HL-60 (cell line): Measurements from ENCODE around the gene ERRFI1.

Experiments used
- GABPA ChIP-seq: IDR thresholded peaks from 2 replicates; pipeline ENCODE4 v1.6.1; 2012; ENCODE audit warnings: low read depth
- TF ChIP-seq, protein P1 (sequence below): IDR thresholded peaks from one replicate; pipeline ENCODE4 v1.5.1; 2011; ENCODE audit warnings: low read length, control low read depth, inconsistent platforms; ENCODE audit not compliant: insufficient read depth
- TF ChIP-seq, protein P2 (sequence below): IDR thresholded peaks from 2 replicates; pipeline ENCODE4 v1.6.1; 2012; ENCODE audit warnings: low read depth; ENCODE audit not compliant: insufficient replicate concordance

DNA sequence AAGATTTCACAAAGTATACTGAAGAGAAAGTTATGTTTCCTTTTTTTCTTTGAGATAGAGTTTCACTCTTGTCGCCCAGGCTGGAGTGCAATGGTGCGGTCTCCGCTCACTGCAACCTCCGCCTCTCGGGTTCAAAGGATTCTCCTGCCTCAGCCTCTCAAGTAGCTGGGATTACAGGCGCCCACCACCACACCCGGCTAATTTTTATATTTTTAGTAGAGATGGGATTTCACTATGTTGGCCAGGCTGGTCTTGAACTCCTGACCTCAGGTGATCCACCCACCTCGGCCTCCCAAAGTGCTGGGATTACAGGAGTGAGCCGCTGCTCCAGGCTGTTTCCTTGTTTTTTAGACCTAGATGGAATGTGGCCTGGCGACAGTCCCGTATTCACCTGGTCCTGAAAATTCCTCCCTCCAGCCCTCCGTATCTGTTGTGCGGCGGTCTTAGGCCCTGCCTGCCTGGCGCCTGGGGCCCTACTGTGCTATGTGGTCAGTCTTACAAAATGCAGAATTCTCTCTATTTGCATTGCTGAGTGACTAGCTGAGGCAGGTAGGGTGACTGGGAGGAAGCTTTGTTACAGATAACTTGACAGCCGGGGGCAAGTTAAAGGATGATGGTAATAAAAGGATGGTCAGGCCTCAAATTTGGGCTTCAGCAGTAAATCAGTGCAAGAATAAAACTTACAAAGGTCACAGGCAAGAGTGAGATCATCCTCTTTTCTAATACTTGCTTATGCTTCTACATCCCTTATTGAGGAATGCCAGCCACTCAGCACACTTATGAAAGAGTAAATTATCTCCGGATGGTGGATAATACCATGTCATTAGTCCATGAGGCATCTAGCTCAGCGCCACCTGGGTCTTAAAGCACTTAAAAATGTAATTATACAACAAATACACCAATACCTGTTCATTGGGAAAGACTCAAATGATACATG, 34.3 kb downstream of the ERRFI1 start:
- TF ChIP-seq, protein P1, sequence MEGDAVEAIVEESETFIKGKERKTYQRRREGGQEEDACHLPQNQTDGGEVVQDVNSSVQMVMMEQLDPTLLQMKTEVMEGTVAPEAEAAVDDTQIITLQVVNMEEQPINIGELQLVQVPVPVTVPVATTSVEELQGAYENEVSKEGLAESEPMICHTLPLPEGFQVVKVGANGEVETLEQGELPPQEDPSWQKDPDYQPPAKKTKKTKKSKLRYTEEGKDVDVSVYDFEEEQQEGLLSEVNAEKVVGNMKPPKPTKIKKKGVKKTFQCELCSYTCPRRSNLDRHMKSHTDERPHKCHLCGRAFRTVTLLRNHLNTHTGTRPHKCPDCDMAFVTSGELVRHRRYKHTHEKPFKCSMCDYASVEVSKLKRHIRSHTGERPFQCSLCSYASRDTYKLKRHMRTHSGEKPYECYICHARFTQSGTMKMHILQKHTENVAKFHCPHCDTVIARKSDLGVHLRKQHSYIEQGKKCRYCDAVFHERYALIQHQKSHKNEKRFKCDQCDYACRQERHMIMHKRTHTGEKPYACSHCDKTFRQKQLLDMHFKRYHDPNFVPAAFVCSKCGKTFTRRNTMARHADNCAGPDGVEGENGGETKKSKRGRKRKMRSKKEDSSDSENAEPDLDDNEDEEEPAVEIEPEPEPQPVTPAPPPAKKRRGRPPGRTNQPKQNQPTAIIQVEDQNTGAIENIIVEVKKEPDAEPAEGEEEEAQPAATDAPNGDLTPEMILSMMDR = no peak
- no peak for TF ChIP-seq GABPA
- TF ChIP-seq, protein P2, sequence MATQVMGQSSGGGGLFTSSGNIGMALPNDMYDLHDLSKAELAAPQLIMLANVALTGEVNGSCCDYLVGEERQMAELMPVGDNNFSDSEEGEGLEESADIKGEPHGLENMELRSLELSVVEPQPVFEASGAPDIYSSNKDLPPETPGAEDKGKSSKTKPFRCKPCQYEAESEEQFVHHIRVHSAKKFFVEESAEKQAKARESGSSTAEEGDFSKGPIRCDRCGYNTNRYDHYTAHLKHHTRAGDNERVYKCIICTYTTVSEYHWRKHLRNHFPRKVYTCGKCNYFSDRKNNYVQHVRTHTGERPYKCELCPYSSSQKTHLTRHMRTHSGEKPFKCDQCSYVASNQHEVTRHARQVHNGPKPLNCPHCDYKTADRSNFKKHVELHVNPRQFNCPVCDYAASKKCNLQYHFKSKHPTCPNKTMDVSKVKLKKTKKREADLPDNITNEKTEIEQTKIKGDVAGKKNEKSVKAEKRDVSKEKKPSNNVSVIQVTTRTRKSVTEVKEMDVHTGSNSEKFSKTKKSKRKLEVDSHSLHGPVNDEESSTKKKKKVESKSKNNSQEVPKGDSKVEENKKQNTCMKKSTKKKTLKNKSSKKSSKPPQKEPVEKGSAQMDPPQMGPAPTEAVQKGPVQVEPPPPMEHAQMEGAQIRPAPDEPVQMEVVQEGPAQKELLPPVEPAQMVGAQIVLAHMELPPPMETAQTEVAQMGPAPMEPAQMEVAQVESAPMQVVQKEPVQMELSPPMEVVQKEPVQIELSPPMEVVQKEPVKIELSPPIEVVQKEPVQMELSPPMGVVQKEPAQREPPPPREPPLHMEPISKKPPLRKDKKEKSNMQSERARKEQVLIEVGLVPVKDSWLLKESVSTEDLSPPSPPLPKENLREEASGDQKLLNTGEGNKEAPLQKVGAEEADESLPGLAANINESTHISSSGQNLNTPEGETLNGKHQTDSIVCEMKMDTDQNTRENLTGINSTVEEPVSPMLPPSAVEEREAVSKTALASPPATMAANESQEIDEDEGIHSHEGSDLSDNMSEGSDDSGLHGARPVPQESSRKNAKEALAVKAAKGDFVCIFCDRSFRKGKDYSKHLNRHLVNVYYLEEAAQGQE = no peak
